T-helper 17 cell (primary cell): ENCODE results near the gene SYCP1. TPM values are rescaled to one million over a fixed set of nuclear protein-coding genes. Genes with fewer than 3 reads are reported as not detected.
A peak's percentile ranks its signal among the peaks of the same experiment; 100 is the strongest.
"Not testable (repeated sequence)": the region's sequence is repeated elsewhere in the genome, so short reads cannot be mapped to it uniquely, and the experiment has no call there.

Source experiments
- ATAC-seq: fragments of 150-1000 bp; cut with Tn5 transposase; 2 replicates; pipeline ENCODE4 v1.10.0; 2021; ENCODE audit warnings: mild to moderate bottlenecking, moderate library complexity
- DNase-seq, 3 donors: peaks; one replicate each; pipeline versions ENCODE4 v3.0.0 to v3.0.0-alpha.2; 2020 to 2021
- H3K9me3 ChIP-seq: one replicate; pipeline ENCODE4 v1.7.0; 2013; ENCODE audit warnings: low read length, mild to moderate bottlenecking; ENCODE audit not compliant: control insufficient read depth, poor library complexity, severe bottlenecking
- H3K27ac Mint-ChIP-seq: one replicate; pipeline ENCODE4 v1.8.0; 2022; ENCODE audit warnings: mild to moderate bottlenecking, moderate library complexity, mixed read lengths
- H3K27me3 Mint-ChIP-seq: one replicate; pipeline ENCODE4 v1.8.0; 2022; ENCODE audit warnings: mixed read lengths
- H3K36me3 Mint-ChIP-seq: one replicate; pipeline ENCODE4 v1.8.0; 2022; ENCODE audit warnings: low read depth, mixed read lengths
- H3K4me1 Mint-ChIP-seq: one replicate; pipeline ENCODE4 v1.8.0; 2022; ENCODE audit warnings: mild to moderate bottlenecking, mixed read lengths
- H3K4me3 Mint-ChIP-seq: one replicate; pipeline ENCODE4 v1.8.0; 2022; ENCODE audit warnings: mild to moderate bottlenecking, moderate library complexity, mixed read lengths
- total RNA-seq, 4 donors: library from RNA in 2 of 4; stranded (reverse) in 2 of 4; gene quantifications; one replicate each; pipeline ENCODE4 v1.2.3 and lab custom pipeline; 2022 to 2026

Gene SYCP1, protein sequence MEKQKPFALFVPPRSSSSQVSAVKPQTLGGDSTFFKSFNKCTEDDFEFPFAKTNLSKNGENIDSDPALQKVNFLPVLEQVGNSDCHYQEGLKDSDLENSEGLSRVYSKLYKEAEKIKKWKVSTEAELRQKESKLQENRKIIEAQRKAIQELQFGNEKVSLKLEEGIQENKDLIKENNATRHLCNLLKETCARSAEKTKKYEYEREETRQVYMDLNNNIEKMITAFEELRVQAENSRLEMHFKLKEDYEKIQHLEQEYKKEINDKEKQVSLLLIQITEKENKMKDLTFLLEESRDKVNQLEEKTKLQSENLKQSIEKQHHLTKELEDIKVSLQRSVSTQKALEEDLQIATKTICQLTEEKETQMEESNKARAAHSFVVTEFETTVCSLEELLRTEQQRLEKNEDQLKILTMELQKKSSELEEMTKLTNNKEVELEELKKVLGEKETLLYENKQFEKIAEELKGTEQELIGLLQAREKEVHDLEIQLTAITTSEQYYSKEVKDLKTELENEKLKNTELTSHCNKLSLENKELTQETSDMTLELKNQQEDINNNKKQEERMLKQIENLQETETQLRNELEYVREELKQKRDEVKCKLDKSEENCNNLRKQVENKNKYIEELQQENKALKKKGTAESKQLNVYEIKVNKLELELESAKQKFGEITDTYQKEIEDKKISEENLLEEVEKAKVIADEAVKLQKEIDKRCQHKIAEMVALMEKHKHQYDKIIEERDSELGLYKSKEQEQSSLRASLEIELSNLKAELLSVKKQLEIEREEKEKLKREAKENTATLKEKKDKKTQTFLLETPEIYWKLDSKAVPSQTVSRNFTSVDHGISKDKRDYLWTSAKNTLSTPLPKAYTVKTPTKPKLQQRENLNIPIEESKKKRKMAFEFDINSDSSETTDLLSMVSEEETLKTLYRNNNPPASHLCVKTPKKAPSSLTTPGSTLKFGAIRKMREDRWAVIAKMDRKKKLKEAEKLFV
- total RNA-seq (not detected), total RNA-seq (lab: John Stamatoyannopoulos, UW) (0 reads per million in 2 donors)

GRCh38 chr1:114854693-114855320 lies at the start of gene SYCP1:
SYCP1 (plus strand) TSS chr1:114854863; CDS start chr1:114855465, 602 bp downstream.
- Mint-ChIP-seq H3K27me3 (peaks cover 30% of the 10 kb centered on the region), H3K4me3 (peak within 1 kb of the TSS; percentile 64), H3K36me3 (no peaks in the 10 kb centered on the region), H3K27ac (no peak within 1 kb of the TSS), H3K4me1 (peaks cover 5% of the 10 kb centered on the region)
- no peak for DNase-seq
- no peak for ATAC-seq
- H3K9me3 ChIP-seq: peaks cover 3% of the 10 kb centered on the region

DNA sequence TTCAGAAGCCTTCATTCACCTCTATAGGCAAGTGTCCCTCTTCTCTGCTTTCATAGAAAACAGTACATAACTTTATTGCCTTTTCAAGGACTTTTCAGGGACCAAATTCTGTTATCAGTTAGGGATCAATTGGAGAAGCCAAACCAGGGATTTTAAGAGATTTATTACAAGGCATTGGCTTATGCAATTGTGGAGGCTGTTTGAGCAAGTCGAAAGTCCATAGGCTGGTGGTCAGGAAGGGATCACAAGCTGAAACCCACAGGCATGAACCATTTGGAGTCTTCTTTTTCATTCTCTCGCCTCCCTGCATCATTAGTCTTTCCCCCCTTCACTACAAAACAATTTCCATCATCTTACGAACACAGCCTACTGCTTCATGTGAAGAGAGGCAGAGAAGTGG lies 34.8 kb upstream of the SYCP1 start:
- H3K27me3 Mint-ChIP-seq: peaks cover 12% of the 10 kb centered on the region
- no peak overlapping the region for H3K27ac Mint-ChIP-seq
- no peaks in the 10 kb centered on the region for H3K9me3 ChIP-seq
- H3K36me3 Mint-ChIP-seq: no peaks in the 10 kb centered on the region
- ATAC-seq: no peak
- no peak overlapping the region for H3K4me3 Mint-ChIP-seq
- DNase-seq: no peak
- H3K4me1 Mint-ChIP-seq: no peaks in the 10 kb centered on the region

- DNase-seq: no peak
- ATAC-seq: no peak
- no peaks in the 10 kb centered on the region for H3K4me1 Mint-ChIP-seq
- H3K27me3 Mint-ChIP-seq: peaks cover 12% of the 10 kb centered on the region
- H3K27ac Mint-ChIP-seq: no peak overlapping the region
- no peaks in the 10 kb centered on the region for H3K9me3 ChIP-seq
- H3K36me3 Mint-ChIP-seq: no peaks in the 10 kb centered on the region
- H3K4me3 Mint-ChIP-seq: no peak overlapping the region
Observed at GRCh38 chr1:114820392-114820791, 34.3 kb upstream of the SYCP1 start.

GRCh38 chr1:114821978-114822377 lies 32.7 kb upstream of the SYCP1 start:
- DNase-seq (no peak), ATAC-seq (no peak)
- Mint-ChIP-seq H3K4me1 (no peaks in the 10 kb centered on the region), H3K27me3 (peaks cover 11% of the 10 kb centered on the region), H3K4me3 (no peak overlapping the region), H3K27ac (no peak overlapping the region), H3K36me3 (no peaks in the 10 kb centered on the region)
- H3K9me3 ChIP-seq: no peaks in the 10 kb centered on the region

GRCh38 chr1:114828251-114828650 lies 26.4 kb upstream of the SYCP1 start:
- Mint-ChIP-seq H3K36me3 (no peaks in the 10 kb centered on the region), H3K4me3 (no peak overlapping the region), H3K27me3 (peaks cover 12% of the 10 kb centered on the region), H3K27ac (no peak overlapping the region), H3K4me1 (no peaks in the 10 kb centered on the region)
- DNase-seq (no peak), ATAC-seq (no peak)
- H3K9me3 ChIP-seq: no peaks in the 10 kb centered on the region

DNA sequence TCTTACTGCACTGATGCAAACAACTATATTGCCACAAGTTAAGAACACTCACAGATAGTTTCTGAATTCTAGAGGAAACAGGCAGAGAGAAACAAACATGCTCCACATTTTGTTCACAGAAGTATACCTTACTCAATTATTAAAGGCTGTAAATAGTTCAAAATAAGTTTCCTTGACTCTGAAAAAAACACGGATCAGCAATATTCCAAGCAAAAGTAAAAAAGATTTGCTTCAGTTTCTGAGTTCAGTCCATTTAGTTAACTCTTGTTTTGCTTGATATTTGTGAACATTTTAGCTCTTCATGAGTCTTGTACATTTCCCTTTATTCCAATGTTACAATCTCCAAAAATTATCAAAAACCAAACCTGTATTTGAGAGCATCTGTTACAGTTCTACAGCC lies 24.6 kb upstream of the SYCP1 start:
- H3K4me1 Mint-ChIP-seq, ATAC-seq, H3K27ac Mint-ChIP-seq, DNase-seq, H3K9me3 ChIP-seq, H3K36me3 Mint-ChIP-seq, H3K4me3 Mint-ChIP-seq: not testable (repeated sequence)
- peaks cover 12% of the 10 kb centered on the region for H3K27me3 Mint-ChIP-seq

DNA sequence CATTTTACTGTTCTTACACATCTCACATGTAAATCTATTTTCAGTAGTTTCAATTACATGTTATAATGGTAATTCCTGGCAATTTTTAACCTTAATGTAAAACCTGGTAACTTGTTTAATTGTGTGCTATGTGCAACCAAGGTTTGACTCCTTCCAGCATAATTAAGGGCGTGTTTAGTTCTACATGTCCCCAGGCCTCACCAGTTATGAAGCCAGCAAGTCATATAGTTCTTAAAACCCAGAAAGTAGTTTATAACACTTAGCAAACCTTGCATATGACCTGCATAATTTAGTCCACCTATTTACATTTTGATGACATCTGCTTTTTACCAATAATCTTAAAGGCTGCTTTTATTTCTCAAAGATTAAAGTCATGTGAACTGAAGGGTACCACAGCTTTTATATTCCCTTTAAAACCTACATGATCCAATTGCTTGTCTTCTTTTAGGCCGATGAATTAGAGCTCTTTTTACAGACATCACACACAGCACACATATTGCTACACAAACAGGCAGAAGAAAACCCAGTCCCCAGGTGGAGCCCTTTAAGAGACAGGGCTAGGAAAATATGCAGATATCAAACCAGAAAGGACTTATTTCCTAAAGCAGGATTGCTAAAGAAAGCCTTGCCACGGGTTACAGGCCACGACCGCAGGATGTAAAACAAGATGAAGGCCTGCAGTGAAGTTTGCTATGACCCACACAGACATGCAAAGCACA lies 23.2 kb upstream of the SYCP1 start:
- no peaks in the 10 kb centered on the region for H3K4me1 Mint-ChIP-seq
- H3K36me3 Mint-ChIP-seq: no peaks in the 10 kb centered on the region
- no peak overlapping the region for H3K4me3 Mint-ChIP-seq
- no peak for DNase-seq
- H3K27me3 Mint-ChIP-seq: peaks cover 12% of the 10 kb centered on the region
- no peak overlapping the region for H3K27ac Mint-ChIP-seq
- ATAC-seq: no peak
- no peaks in the 10 kb centered on the region for H3K9me3 ChIP-seq

DNA sequence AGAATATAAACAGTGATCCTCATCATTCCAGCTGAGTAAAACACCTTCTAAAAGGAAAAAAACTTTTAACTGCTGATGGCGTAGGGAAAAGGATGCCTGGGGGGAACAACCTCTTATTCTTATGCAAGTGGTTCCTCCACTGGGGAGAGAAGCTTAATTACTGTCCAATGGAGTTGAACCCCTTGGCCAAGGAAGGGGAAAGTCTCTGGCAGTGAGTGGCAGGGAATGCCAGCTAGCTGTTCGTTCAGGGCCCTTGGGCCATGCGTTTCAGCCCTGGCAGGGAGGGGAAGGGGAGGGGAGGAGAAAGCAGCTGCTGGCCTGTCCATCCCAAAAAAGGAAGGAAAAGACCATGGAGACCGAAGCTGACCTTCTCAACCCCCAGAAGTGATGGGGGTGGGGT lies 22.6 kb upstream of the SYCP1 start:
- no peaks in the 10 kb centered on the region for H3K4me1 Mint-ChIP-seq
- H3K27me3 Mint-ChIP-seq: peaks cover 12% of the 10 kb centered on the region
- no peak for ATAC-seq
- H3K27ac Mint-ChIP-seq: no peak overlapping the region
- no peaks in the 10 kb centered on the region for H3K36me3 Mint-ChIP-seq
- H3K4me3 Mint-ChIP-seq: no peak overlapping the region
- no peaks in the 10 kb centered on the region for H3K9me3 ChIP-seq
- no peak for DNase-seq

DNA sequence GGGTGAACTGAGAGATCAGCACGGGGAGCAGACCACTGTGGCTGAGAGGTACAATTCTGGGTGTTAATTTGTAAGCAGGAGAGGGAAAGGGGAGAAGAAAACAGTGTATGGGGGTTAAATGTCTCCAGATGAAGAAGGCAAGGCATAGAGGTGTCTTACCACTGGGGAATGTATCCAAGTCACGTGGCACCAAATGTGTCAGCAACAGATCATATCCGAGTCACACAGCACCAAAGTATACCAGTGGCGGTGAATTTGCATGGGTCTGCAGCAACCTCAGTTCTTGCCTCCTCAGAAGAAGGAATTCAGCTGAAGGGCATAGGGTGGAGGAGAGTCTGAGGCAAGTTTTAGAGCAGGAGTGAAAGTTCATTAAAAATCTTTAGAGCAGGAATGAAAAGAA lies 21.2 kb upstream of the SYCP1 start:
- no peaks in the 10 kb centered on the region for H3K36me3 Mint-ChIP-seq
- no peak for ATAC-seq
- H3K27me3 Mint-ChIP-seq: peaks cover 16% of the 10 kb centered on the region
- H3K4me1 Mint-ChIP-seq: peaks cover 2% of the 10 kb centered on the region
- no peak for DNase-seq
- no peak overlapping the region for H3K27ac Mint-ChIP-seq
- no peak overlapping the region for H3K4me3 Mint-ChIP-seq
- H3K9me3 ChIP-seq: no peaks in the 10 kb centered on the region

DNA sequence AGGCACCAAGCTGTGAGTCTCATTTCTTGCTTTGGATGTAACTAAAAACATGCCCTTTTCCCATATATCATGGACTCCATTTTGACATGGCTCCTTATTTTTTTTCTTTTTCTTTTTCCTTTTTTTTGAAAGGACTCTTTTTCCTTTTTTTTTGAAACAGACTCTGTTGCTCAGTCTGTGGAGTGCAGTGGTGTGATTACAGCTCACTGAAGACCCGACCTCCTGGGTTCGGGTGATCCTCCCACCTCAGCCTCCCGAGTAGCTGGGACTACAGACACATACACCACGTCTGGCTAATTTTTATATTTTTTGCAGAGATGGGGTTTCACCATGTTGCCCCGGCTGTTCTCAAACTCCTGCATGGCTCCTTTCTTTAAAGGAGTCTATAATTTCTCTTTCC lies 10.4 kb upstream of the SYCP1 start:
- no peaks in the 10 kb centered on the region for H3K9me3 ChIP-seq
- no peak overlapping the region for H3K27ac Mint-ChIP-seq
- peaks cover 2% of the 10 kb centered on the region for H3K36me3 Mint-ChIP-seq
- DNase-seq (no peak), ATAC-seq (no peak)
- no peak overlapping the region for H3K4me3 Mint-ChIP-seq
- H3K4me1 Mint-ChIP-seq: no peaks in the 10 kb centered on the region
- peaks cover 48% of the 10 kb centered on the region for H3K27me3 Mint-ChIP-seq

DNA sequence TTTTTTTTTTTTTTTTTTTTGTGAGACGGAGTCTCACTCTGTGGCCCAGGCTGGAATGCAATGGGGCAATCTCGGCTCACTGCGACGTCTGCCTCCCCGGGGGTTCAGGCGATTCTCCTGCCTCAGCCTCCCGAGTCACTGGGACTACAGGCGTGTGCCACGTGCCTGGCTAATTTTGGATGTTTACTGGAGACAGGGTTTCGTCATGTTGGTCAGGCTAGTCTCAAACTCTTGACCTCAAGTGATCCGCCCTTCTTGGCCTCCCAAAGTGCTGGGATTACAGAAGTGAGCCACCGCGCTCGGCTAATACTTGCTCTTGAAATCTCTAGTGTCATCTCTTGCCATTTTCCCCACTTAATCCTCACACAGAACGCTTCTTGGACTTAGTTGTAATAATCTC lies 1.1 kb upstream of the SYCP1 start:
- H3K4me3 Mint-ChIP-seq: no peak overlapping the region
- H3K36me3 Mint-ChIP-seq: no peaks in the 10 kb centered on the region
- no peak overlapping the region for H3K27ac Mint-ChIP-seq
- peaks cover 5% of the 10 kb centered on the region for H3K4me1 Mint-ChIP-seq
- H3K27me3 Mint-ChIP-seq: peaks cover 28% of the 10 kb centered on the region
- DNase-seq (no peak), ATAC-seq (no peak)
- peaks cover 3% of the 10 kb centered on the region for H3K9me3 ChIP-seq

DNA sequence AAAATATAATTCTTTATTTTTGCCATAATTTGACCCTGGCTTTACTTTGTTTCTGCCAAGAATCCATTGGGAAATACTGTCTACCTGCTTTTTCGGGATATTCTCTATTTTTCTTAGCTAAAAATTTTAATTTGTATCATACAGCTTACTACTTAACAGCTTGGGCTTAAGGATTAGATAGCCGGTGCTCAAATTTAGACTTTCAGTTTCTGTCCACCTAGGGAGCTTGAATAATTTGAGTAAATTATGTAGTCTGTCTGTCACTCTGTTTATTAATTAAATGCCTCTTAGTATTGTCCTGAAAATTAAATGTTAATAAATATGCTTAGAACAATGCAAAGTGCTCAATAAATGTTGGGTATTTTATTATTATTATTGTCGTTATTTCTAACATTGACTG lies 6.7 kb downstream of the SYCP1 start:
- Mint-ChIP-seq H3K27ac (no peak overlapping the region), H3K36me3 (no peaks in the 10 kb centered on the region), H3K4me3 (no peak overlapping the region), H3K27me3 (peaks cover 19% of the 10 kb centered on the region), H3K4me1 (peaks cover 2% of the 10 kb centered on the region)
- no peaks in the 10 kb centered on the region for H3K9me3 ChIP-seq
- DNase-seq (no peak), ATAC-seq (no peak)
